HG03575 (cell line): ENCODE results near the gene PDE11A.

Experiments
- ATAC-seq: cut with Tn5 transposase; IDR thresholded peaks from one replicate; pipeline ENCODE4 v1.9.1; 2021; ENCODE audit not compliant: unreplicated experiment, insufficient number of reproducible peaks, low FRiP score; ENCODE audit errors: extremely low read depth

Gene PDE11A

DNA sequence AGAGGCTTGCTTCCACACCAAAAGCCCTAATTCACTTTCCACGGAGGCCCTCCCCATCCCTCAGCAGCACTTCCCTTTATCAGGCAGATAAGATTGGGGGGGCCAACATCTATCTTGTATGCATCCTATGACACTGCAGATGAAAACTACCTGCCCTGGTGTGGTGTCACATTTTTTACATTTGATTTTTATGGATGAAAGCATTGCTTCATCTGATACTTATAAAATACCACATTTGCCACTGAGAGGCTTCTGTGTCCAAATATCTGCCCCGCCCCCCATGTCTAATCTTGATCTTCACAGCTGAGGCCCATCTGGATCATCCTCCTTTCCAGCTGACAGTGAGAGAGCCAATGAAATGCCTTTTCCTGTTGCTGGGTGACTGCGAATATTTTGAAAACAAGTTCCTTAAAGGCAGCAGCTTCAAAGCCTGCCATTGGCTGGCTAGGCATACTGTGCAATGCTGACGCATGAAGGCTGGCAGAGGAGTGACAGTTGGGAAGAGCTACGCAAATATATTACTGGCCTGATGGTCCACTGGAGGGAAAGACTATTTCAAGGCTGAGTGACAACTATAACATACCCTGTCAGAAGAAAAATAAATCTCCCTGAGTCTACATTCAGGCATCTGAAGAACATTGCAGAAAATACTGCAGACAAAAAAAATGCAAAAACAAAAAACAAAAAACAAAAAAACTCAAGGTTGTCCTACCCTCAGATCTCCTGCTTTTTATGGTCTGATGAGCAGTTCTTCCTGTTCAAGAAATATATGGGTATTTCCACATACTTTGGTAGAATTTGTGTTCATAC, 318.7 kb downstream of the PDE11A start:
- ATAC-seq: no peak

DNA sequence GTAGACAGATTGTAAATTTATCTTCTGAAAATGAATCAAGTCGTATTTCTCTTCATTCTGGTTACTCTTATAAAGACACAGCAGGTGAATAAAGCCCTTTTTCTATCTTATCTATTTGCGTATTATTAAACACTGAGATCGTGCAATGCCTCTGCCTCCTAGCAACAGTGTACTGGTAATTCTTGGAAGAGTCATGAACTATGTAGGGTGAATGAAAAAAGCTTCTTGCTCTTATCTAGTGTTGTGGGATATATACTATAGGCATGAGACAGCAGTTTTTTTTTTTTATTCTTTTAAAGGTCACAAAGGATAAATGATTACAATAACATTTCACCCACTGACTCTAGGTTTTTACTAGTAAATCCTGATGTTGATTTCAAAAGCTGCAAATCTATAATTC, 324.2 kb downstream of the PDE11A start:
- no peak for ATAC-seq

DNA sequence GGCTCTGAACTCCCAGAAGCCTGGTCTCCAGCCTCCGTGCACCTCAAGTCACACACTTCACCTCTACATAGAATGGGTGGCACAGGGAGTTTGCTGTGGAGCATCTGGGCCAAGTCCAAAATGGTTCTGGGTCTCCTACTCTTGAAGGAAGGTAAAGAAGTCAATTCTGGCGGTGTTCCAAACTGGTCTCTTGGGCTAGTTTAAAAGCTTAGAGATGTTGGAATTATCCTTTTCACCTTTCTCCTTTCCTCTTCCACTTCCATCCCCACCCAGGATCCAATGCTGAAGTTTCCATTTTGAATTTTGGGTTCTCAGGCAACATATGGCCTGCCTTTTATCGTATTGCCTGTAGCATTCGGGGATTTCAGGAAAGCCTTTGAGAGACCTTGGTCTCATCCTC, 325.2 kb downstream of the PDE11A start:
- no peak for ATAC-seq

DNA sequence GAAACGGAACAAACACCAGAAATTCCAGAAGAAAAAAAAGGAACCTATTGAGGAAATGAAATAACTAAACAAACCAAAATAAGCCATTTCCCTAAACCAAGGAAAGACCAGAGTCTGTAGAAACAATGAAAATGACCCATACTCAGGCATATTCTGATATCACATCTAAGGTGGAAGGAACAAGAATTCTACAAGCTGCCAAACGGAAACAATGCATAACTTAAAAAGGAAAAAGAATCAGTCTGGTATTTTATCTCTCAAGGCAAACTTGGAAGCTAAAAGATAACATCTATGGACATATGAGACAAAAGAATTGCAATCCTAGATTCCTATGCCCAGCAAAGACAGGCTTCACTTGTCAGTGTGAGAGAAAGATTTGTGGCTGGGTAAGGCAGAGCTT, 326.2 kb downstream of the PDE11A start:
- no peak for ATAC-seq

DNA sequence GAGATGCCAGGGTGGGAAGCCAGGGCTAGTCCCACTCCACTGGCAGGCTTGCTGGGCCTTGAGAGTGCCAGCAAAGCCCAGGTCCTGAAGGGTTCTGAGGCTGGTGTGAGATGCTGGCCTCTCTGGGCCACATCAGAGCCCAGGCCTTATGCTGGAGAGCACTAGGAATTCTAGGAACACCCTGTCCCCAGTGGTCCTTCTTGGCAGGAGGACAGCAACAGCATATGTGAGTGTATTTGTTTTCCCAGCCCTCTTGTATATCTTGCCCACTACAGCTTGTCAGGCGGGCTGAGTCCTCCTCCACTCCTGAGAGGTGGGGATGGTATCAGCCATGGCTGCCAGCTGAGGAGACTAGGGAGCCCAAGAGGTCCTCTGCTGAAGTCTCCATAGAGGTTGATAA, 327.0 kb downstream of the PDE11A start:
- no peak for ATAC-seq

DNA sequence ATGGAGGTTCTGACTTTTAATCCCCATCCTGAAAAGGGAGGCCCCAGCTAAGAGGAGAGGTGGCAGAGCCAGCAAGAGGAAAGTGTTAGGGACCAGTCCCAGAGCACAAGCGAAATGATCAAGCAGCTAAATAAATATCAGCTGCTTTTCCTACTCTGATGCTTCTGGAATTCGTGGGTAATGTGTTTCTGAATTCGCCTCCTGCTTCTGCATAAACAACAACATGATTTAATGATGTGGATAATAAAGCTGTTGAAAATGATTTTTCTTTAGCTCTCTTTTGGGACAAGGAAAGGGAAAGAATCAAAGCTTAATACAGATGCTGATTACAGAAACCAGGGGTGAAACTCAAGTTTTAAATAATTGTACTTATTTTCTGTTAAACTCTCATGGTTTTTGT, 329.7 kb downstream of the PDE11A start:
- ATAC-seq: no peak

DNA sequence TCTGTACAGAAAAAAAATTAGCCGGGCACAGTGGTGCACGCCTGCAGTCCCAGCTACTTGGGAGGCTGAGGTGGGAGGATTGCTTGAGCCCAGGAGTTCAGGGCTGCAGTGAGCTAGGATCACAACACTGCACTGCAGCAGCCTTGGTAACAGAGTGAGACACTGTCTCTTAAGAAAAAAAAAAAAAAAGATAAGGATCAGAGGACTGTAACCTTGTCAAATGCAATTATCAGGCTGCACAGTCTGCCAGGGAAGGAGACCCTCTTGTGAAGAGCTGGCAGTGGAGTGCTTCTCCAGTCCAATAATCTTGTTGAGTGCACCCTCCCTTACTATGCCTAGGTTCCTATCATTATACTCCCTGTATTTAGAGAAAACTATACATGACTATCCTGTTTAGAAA, 330.7 kb downstream of the PDE11A start:
- no peak for ATAC-seq

DNA sequence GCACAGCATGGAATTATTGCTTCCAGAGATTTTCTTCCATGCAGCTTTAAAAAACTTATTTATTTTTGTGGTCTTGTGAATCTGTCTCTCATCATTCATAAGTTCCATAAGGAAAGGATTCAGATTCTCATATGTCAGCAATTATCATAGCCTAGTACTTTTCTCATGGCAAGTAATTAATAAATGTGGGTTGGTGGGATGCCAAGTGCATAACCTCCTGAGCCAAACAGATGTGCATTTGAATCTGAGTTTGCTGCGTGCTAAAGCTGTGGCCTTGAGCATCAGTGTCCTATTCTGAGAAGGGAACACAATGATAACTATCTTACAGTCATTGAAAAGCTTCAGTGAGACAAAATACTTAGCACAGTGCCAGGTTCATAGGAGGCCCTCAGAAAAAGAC, 331.9 kb downstream of the PDE11A start:
- no peak for ATAC-seq

DNA sequence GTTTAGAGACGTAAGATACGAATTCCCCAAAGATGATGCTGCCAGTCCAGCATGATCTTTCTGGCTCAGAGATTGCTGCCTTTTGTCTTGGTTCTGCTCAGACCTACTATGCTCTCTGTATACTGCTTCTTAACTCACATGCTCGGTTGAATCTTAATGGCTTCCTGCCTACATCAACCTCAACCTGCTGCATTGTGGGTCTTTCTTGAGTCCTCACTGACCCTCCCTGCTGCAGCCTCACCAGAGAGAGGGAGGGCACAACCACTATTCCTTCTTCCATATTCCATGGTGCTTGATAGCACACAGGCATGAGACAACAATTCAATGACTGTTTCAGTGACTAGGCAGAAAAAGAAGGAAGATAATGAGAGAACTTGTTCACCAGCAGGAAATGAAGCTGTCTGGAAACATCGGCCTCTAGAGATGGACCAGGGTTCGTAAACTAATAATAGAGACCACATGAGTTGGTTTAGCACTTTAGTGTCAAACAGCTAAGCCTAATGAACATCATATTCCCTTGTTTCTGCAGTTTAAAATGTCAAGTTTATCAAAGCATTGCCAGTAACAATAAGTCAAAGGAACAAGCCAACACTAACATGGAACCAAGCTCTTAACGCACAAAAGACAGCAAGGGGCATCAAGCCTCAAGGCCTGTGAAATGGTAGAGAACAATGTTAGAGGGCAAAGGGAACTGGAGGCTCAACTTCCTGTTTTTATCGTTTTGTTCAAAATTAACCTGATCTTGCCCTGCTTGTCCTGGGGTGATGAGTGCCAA, 333.9 kb downstream of the PDE11A start:
- ATAC-seq: no peak

DNA sequence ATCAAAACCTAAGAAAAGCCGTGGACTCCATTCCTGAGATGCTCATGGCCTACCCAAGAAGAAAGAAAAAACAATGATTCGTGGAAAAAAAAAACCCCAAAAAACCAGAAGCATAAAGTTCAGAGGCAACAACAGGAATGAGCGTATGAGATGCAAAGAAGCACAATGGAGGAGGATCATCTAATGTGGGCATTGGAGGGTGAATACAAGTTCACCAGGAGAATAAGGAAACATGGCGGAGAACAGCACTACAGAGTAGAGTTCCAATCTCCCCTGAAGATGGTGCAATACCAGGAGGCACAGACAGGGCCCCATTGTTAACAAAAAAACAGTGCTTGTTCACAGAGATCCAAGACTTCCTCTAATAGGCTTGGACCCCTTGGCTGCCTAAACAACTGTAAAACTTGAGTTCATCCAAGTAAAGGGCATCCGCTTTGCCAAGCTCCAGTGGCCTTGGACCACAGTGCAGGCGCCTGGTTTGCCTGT, 337.2 kb downstream of the PDE11A start:
- no peak for ATAC-seq

DNA sequence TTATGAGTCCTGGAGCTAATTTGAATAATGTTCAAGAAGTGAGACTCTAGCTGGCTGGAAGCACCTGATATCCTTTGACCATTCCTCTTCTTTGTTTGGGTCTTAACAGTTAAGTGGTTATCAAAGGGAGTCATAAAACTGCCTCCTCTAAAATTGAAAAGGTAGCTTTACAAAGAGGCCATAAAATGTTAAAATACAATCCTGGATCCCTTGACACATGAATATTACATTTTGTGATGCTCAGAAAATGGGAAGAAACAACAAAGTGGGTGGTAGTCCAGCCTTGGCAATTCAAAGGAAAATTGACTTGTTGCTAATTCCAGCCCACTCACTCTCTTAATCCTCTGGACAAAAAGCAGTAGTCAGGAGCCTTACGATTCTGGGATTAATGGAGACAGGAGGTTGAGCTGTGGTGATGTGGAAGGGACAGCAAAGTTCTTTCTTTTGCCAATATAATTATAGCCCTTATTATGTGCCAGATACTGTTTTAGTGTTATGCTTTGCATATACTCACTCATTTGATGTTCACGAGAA, 339.2 kb downstream of the PDE11A start:
- ATAC-seq: no peak

DNA sequence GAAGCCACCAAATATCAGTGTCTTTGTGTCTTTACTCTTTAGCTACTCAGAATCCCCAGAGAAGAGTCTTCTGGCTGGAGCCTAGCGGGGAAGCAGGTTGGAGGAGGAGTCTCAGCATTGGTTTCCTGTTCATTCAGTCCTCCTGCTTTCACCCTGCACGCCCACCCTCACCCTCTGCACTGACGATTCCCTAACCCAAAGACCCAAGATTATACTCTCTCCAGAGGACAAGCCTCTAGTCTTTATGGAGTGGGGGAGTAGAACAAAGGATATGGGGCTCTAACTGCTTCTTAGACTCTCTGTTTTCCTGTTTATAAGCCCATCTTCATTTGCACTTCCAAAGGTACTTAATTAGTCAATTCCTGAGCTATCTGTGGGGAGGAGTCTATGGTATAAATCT, 341.2 kb downstream of the PDE11A start:
- no peak for ATAC-seq

DNA sequence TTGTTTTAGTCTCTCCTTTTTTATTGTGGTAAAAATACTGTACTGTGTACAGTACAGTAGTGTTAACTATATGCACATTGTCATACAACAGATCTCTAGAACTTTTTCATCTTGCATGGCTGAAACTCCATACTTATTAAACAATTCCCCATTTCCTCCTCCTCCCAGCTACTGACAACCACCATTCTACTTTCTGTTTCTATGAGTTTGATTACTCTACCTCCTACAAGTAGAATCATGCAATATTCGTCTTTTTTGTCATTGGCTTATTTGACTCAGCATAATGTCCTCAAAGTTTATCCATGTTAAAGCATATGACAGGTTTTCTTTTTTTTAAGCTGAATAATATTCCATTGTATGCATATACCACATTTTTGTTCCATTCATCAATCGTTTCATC, 341.8 kb downstream of the PDE11A start:
- ATAC-seq: no peak

DNA sequence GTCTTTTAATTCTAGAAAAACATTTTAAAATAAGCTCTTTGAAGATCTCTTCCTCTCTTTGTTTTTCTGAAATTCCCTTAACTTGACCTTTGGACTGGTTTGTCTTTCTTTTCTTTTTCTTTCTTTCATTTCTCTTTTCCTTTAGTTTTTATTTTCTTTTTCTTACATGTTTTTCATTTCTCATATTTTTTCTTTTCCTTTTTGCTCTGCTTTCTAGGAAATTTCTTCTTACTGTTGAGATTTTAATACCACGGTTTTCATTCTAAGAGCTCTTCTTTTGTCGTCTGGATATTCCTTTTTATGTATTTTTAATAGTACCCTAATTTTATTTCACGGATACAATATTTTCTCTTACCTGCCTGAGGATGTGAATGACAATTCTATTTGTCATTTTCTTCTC, 342.2 kb downstream of the PDE11A start:
- no peak for ATAC-seq

DNA sequence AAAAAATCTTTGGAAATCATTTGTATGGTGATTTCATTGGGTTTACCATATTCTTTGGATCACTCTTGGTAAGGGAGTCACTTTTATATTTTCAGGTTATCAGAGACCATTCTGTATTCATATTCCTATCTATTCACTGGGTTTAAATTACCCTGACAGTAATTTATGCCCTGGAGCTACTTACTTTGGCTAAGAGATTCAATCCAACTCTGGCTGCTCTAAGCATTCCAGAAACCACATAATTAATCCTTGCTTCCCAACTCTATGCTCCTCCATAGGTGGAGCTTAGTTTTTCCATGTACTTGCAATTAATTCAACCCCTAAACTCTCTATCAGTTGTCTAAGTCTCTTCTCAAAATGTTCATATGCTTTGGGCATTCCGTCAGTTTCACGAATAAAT, 343.7 kb downstream of the PDE11A start:
- no peak for ATAC-seq

DNA sequence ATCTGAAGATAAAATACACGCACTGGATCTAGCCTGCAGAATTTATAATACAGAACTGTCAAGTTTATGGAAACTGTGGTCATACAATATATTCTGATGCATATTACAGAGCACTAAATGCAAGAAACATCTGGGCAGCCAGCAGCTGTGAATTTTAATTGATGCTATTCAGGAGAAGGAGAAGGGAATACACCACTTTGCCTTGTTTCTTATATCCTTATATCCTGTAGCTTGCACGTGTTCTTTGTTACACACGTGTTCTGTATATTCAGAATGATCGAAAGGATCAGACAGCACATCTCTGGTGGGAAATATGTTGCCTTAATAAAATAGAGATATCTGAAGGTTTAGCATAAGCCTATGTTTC, 344.2 kb downstream of the PDE11A start:
- no peak for ATAC-seq

DNA sequence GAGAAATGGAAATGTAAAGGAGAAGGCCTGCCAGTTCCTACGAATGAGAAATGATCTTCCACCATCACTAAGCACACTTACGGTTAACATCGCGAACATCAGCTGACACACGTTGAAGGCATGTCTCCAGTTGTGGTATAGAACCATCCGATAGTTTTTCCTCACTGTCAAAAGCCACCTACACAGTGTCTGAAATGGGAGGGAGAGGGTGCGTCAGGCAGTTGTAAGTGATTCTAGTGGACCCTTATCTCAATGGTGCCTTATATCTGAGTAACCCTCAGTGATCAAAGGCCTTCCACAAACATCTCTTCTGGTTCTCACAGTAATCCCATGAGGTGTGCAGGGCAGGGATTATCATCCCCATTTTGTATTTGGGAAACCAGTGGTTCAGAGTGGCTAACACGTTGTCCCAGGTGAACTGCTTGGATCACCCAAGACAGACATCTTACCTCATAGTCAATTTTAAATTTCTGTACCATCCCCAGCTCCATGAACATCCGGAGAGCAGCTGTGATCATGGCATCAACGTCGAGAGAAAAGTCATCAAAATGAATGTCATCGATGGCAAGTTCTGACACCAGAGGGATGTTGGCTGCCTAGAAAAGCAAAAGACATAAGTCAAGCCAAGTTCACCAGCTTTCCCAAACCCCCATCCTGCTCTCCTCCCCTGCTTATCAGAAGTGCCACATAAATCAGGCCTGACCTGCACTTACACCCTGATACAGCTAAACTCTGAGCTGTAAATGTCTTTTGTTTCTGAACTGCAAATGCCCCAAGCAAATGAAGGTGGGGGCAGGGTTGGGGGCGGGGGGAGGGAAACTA, 344.8 kb downstream of the PDE11A start:
- no peak for ATAC-seq

DNA sequence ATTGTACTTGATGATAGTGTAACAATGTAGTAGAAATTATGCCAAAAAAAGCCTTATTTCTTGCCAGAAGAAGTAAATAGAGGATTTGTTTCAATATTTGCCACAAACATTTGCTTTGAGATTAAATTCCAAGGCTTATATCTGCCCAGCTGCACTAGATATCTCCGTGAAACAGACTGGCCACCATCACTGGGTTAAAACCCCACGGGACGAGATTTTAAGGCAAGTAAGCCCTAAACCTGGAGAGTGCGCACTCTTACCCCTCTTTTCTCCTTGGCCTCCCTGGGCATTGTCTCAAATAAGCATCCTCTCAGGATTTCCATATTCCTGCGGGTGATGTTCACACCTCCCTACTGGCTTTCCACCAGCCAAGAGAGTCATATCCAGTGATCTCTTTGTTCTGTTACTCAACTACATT, 345.6 kb downstream of the PDE11A start:
- ATAC-seq: no peak
